GM12874 (cell line): Measurements from ENCODE around the gene ME2.

Source experiments
- TF ChIP-seq, protein P1 (sequence below): IDR thresholded peaks from 2 replicates; pipeline ENCODE4 v1.5.1; 2011; ENCODE audit warnings: low read depth, mild to moderate bottlenecking, control low read depth, low read length, moderate library complexity; ENCODE audit not compliant: insufficient read depth

The ME2 gene

GRCh38 chr18:50970006-50970405 is 91.1 kb downstream of the ME2 start:
- TF ChIP-seq, protein P1, sequence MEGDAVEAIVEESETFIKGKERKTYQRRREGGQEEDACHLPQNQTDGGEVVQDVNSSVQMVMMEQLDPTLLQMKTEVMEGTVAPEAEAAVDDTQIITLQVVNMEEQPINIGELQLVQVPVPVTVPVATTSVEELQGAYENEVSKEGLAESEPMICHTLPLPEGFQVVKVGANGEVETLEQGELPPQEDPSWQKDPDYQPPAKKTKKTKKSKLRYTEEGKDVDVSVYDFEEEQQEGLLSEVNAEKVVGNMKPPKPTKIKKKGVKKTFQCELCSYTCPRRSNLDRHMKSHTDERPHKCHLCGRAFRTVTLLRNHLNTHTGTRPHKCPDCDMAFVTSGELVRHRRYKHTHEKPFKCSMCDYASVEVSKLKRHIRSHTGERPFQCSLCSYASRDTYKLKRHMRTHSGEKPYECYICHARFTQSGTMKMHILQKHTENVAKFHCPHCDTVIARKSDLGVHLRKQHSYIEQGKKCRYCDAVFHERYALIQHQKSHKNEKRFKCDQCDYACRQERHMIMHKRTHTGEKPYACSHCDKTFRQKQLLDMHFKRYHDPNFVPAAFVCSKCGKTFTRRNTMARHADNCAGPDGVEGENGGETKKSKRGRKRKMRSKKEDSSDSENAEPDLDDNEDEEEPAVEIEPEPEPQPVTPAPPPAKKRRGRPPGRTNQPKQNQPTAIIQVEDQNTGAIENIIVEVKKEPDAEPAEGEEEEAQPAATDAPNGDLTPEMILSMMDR: no peak

DNA sequence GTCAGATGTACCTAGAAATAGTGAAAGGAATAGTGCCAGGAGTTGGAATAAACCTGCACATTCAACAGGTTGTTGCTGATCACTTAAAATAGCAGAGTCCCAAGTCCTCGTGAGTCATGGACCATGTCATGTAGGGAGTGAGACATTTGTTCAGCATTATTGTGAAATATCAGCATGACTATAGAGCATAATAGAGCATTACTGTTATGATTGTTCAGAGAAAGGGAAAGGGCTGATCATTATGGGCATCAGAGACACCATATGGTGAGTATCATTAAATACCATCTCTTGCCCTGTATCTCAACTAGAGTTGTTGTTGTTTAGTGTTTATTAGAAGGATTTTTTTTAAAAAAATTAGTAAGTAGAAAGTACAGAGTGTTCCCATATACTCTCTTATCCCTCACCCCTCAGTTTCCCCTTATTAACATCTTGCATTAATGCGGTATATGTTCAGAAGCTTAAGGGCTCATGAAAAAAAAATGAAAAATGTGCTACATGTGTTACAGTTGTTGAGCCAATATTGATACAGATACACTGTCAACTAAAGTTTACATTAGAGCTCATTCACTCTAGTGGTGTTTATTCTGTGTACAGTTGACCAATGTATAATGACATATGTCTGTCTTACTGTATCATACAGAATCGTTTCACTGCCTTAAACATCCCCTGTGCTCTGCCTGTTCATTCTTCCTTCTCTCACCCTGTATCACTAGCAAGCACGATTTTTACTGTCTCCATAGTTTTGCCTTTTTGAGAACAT is 94.6 kb downstream of the ME2 start:
- TF ChIP-seq, protein P1: no peak

DNA sequence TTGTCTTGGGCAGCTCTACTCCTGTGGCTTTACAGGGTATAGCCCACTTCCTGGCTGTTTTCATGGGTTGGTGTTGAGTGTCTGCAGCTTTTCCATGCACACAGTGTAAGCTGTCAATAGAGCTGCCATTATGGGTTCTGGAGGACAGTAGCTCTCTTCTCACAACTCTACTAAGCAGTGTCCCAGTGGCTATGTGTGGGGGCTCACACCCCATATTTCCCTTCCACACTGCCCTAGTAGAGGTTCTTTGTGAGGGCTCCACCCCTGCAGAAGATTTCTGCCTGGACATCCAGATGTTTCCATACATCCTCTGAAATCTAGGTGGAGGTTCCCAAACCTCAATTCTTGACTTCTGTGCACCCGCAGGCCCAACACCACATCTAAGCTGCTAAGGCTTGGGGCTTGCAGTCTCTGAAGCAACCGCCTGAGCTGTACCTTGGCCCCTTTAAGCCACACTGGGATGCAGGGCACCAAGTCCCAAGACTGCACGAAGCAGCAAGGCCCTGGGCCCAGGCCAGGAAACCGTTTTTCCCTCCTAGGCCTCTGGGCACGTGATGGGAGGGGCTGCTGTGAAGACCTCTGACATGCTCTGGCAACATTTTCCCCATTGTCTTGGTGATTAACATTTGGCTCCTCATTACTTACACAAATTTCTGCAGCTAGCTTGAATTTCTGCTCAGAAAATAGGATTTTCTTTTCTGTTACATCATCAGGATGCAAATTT is 98.3 kb downstream of the ME2 start:
- TF ChIP-seq, protein P1: no peak

GRCh38 chr18:50981381-50981780 is 102.5 kb downstream of the ME2 start:
- TF ChIP-seq, protein P1: no peak

GRCh38 chr18:50982086-50982801 is 103.3 kb downstream of the ME2 start:
- TF ChIP-seq, protein P1: no peak

- TF ChIP-seq, protein P1: no peak
Measured at GRCh38 chr18:50982802-50983179, 103.9 kb downstream of the ME2 start.
